Measurements from ENCODE around the gene PTEN. TPM values are rescaled to one million over a fixed set of nuclear protein-coding genes. Genes with fewer than 3 reads are reported as not detected.

The PTEN gene
- polyA plus RNA-seq, 1 experiment = 29.6 TPM

DNA sequence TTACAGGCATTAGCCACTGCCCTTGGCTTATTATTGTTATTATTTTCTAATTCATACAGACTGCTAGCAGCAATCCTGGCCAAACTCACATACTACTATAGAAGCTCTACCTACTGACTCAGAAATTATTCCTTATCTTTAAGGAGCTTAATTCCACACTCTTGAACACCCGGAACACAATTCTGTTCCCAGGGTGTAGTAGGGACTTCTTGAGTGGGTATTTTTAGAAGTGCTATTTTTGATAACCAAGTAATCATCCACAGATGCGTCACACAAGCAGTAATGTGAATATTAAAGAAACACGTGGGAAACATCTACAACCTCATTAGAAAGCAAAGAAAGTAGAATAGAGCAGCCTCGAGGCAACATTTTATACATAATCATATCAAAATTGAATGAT is 149.2 kb downstream of the PTEN start:
- DNase-seq (ENCODE audit: low read depth) = no peak

DNA sequence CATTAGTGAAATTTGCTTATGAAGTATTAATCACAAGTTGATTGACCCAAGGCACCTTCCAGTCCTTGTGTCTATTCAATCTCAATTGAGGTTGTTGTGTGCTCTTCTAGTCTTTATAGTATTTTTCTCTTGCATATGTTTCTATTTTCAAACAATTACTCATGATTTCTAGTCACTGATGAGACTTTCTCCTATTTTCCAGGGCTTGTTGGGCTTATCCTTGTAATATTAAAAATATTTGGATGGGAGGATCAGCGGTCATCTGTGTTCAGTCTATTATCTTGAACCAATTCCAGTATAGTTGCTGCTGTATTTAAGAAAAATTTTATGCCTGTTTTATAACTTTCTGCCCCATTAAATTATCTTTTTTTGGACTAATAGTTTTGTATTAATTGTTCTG is 154.4 kb downstream of the PTEN start:
- Histone ChIP-seq H3K4me3 (ENCODE audit: low read depth, low read length) (no peak overlapping the region), H3K27me3 (ENCODE audit: control insufficient read depth, insufficient read depth, low read length) (no peaks in the 10 kb centered on the region), H3K36me3 (ENCODE audit: control insufficient read depth, insufficient read depth, low read length) (no peaks in the 10 kb centered on the region)
- DNase-seq (ENCODE audit: low read depth) = no peak
- ChIA-PET POLR2A (no interaction called here), CTCF (interaction anchor here (0.8 kb wide), 1 partner anchor 9 kb away, joined by 3 read pairs; no protein-coding TSS in a partner anchor)
- TF ChIP-seq, protein P1, sequence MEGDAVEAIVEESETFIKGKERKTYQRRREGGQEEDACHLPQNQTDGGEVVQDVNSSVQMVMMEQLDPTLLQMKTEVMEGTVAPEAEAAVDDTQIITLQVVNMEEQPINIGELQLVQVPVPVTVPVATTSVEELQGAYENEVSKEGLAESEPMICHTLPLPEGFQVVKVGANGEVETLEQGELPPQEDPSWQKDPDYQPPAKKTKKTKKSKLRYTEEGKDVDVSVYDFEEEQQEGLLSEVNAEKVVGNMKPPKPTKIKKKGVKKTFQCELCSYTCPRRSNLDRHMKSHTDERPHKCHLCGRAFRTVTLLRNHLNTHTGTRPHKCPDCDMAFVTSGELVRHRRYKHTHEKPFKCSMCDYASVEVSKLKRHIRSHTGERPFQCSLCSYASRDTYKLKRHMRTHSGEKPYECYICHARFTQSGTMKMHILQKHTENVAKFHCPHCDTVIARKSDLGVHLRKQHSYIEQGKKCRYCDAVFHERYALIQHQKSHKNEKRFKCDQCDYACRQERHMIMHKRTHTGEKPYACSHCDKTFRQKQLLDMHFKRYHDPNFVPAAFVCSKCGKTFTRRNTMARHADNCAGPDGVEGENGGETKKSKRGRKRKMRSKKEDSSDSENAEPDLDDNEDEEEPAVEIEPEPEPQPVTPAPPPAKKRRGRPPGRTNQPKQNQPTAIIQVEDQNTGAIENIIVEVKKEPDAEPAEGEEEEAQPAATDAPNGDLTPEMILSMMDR (IDR thresholded peaks at IDR 0.05; ENCODE audit: insufficient read depth, low read depth, low read length) = no peak

More for the DNA sequence above, 149.2 kb downstream of the PTEN start:
- ChIA-PET CTCF (no interaction called here), POLR2A (no interaction called here)
- TF ChIP-seq, protein P1 (IDR thresholded peaks at IDR 0.05; ENCODE audit: insufficient read depth, low read depth, low read length) = no peak
- no peak overlapping the region for H3K4me3 ChIP-seq (ENCODE audit: low read depth, low read length)
- no peaks in the 10 kb centered on the region for H3K27me3 ChIP-seq (ENCODE audit: control insufficient read depth, insufficient read depth, low read length)
- no peaks in the 10 kb centered on the region for H3K36me3 ChIP-seq (ENCODE audit: control insufficient read depth, insufficient read depth, low read length)

DNA sequence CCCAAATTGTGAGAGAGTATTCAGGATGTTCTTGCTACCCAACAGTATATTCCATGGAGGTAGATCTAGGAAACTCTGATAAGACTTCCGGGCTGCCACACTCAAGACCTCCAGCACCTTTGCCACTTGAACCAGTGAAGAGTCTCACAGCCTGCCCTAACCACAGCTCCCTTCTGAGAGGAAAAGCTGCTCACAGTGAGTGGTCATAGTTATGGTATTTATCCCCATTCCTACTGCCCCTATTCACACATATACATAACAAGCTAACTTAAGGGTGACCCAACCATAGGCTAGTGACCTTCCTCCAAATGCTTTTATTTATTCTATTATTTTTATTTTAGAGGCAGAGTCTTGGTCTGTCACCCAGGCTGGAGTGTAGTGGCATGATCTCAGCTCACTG is 156.3 kb downstream of the PTEN start:
- DNase-seq (ENCODE audit: low read depth) = no peak
- H3K36me3 ChIP-seq (ENCODE audit: control insufficient read depth, insufficient read depth, low read length) = no peaks in the 10 kb centered on the region
- ChIA-PET CTCF (no interaction called here), POLR2A (interaction anchor here (0.6 kb wide), 1 partner anchor 109 kb away, joined by 3 read pairs; no protein-coding TSS in a partner anchor)
- no peaks in the 10 kb centered on the region for H3K27me3 ChIP-seq (ENCODE audit: control insufficient read depth, insufficient read depth, low read length)
- TF ChIP-seq, protein P1 (IDR thresholded peaks at IDR 0.05; ENCODE audit: insufficient read depth, low read depth, low read length) = no peak
- no peak overlapping the region for H3K4me3 ChIP-seq (ENCODE audit: low read depth, low read length)

Small RNA genes lying within 50 kb of the gene (small RNA-seq; reads per million reads assigned to genes)
- not detected for gene RF00284 (ENCODE audit: insufficient read length, low read depth, low replicate concordance)
- gene RN7SL78P (ENCODE audit: insufficient read length, low read depth, low replicate concordance) = not detected

Other genes with a start within 250 kb of the PTEN start
- gene PAPSS2, start 203.7 kb upstream of the PTEN start, polyA plus RNA-seq (2011; rRNA removed) = 133 and 136 TPM in 2 replicates
- gene ATAD1, start 45.4 kb upstream of the PTEN start, polyA plus RNA-seq (2011; rRNA removed) = 13.7 and 36.1 TPM in 2 replicates
- 0.42 and 0.44 TPM in 2 replicates for gene KLLN, start 92 bp upstream of the PTEN start, polyA plus RNA-seq (2011; rRNA removed)